Immature natural killer cell (primary cell): ENCODE measurements around the gene NRN1L. TPM values are rescaled to one million over a fixed set of nuclear protein-coding genes. Genes with fewer than 3 reads are reported as not detected.
"Not testable (repeated sequence)": the region's sequence is repeated elsewhere in the genome, so short reads cannot be mapped to it uniquely, and the experiment has no call there.

Experiments
- DNase-seq, 3 donors: peaks; one replicate each; pipeline ENCODE4 v3.0.0; 2022; ENCODE audit warnings: mixed read lengths in 1 of 3
- H3K27ac Mint-ChIP-seq, 6 donors: one replicate each; pipeline ENCODE4 v1.8.0; 2020; ENCODE audit warnings: mixed read lengths in 6 of 6, mild to moderate bottlenecking in 5 of 6, inconsistent platforms in 4 of 6, moderate library complexity in 3 of 6
- H3K27me3 Mint-ChIP-seq, 3 donors: one replicate each; pipeline ENCODE4 v1.8.0; 2020 to 2021; ENCODE audit warnings: low read depth in 3 of 3, mild to moderate bottlenecking in 3 of 3, mixed read lengths in 3 of 3, moderate library complexity in 3 of 3, inconsistent platforms in 1 of 3
- H3K36me3 Mint-ChIP-seq, 3 donors: one replicate each; pipeline ENCODE4 v1.8.0; 2020; ENCODE audit warnings: mixed read lengths in 3 of 3, inconsistent platforms in 2 of 3, mild to moderate bottlenecking in 2 of 3
- H3K4me1 Mint-ChIP-seq, 2 donors: one replicate each; pipeline ENCODE4 v1.8.0; 2020; ENCODE audit warnings: inconsistent platforms in 2 of 2, mild to moderate bottlenecking in 2 of 2, mixed read lengths in 2 of 2, moderate library complexity in 1 of 2
- H3K4me3 Mint-ChIP-seq, 5 donors: one replicate each; pipeline ENCODE4 v1.8.0; 2020; ENCODE audit warnings: mild to moderate bottlenecking in 5 of 5, mixed read lengths in 5 of 5, inconsistent platforms in 3 of 5, moderate library complexity in 3 of 5
- H3K9me3 Mint-ChIP-seq, 6 donors: one replicate each; pipeline ENCODE4 v1.8.0; 2020; ENCODE audit warnings: mild to moderate bottlenecking in 6 of 6, mixed read lengths in 6 of 6, inconsistent platforms in 4 of 6, moderate library complexity in 3 of 6
- polyA plus RNA-seq, 3 donors: library from polyadenylated mRNA; unstranded; fragments of 300-500 nt; fragmentation: Illumina TruSeq; gene quantifications; one replicate each; pipeline ENCODE4 v1.2.3, GENCODE V29; 2021

NRN1L gene
- polyA plus RNA-seq, 3 donors from 2014 or later = 0.91 TPM; not detected in 2

GRCh38 chr16:67847064-67847861 lies 37.4 kb upstream of the NRN1L start, which contains the start of gene CENPT:
CENPT (minus strand) TSS chr16:67847693; CDS start chr16:67833859, 13,834 bp downstream.
- Mint-ChIP-seq H3K27ac (peak within 1 kb of the TSS; percentile 55 to 92 (median 83)), H3K36me3 (peaks cover 0 to 3% (median 0%) of the 10 kb centered on the region in 3 donors), H3K27me3 (peaks cover 1 to 14% (median 2%) of the 10 kb centered on the region in 3 donors), H3K9me3 (no peaks in the 10 kb centered on the region), H3K4me3 (peak within 1 kb of the TSS; percentile 85 to 88 (median 85)), H3K4me1 (peaks cover 49 to 50% of the 10 kb centered on the region in 2 donors)
- DNase-seq = no peak

GRCh38 chr16:67848118-67848517 lies 36.6 kb upstream of the NRN1L start:
- peaks cover 44% of the 10 kb centered on the region in 2 donors for H3K4me1 Mint-ChIP-seq
- H3K27ac Mint-ChIP-seq = peak overlapping the region in 1 of 6 donors; percentile 62
- H3K9me3 Mint-ChIP-seq = no peaks in the 10 kb centered on the region
- peaks cover 1 to 12% (median 2%) of the 10 kb centered on the region in 3 donors for H3K27me3 Mint-ChIP-seq
- H3K4me3 Mint-ChIP-seq = peak overlapping the region; percentile 75 to 85 (median 83)
- DNase-seq = no peak
- peaks cover 0 to 3% (median 0%) of the 10 kb centered on the region in 3 donors for H3K36me3 Mint-ChIP-seq

- H3K4me1 Mint-ChIP-seq = peaks cover 24 to 34% of the 10 kb centered on the region in 2 donors
- H3K4me3 Mint-ChIP-seq = no peak overlapping the region
- no peaks in the 10 kb centered on the region for H3K9me3 Mint-ChIP-seq
- peaks cover 0 to 1% (median 0%) of the 10 kb centered on the region in 3 donors for H3K27me3 Mint-ChIP-seq
- H3K27ac Mint-ChIP-seq = no peak overlapping the region
- DNase-seq = no peak
- peaks cover 0 to 3% (median 0%) of the 10 kb centered on the region in 3 donors for H3K36me3 Mint-ChIP-seq
Measured at GRCh38 chr16:67853670-67854069, 31.0 kb upstream of the NRN1L start.

- peaks cover 0 to 1% (median 0%) of the 10 kb centered on the region in 3 donors for H3K27me3 Mint-ChIP-seq
- H3K4me1 Mint-ChIP-seq = peaks cover 25 to 35% of the 10 kb centered on the region in 2 donors
- H3K27ac Mint-ChIP-seq = no peak overlapping the region
- H3K9me3 Mint-ChIP-seq = no peaks in the 10 kb centered on the region
- H3K36me3 Mint-ChIP-seq = peaks cover 0 to 3% (median 0%) of the 10 kb centered on the region in 3 donors
- no peak for DNase-seq
- H3K4me3 Mint-ChIP-seq = no peak overlapping the region
Measured at GRCh38 chr16:67855789-67856188, 28.9 kb upstream of the NRN1L start.

- H3K4me3 Mint-ChIP-seq = no peak overlapping the region
- no peaks in the 10 kb centered on the region for H3K9me3 Mint-ChIP-seq
- H3K4me1 Mint-ChIP-seq = peaks cover 32 to 35% of the 10 kb centered on the region in 2 donors
- H3K27me3 Mint-ChIP-seq = peaks cover 0 to 2% (median 1%) of the 10 kb centered on the region in 3 donors
- peaks cover 0 to 3% (median 0%) of the 10 kb centered on the region in 3 donors for H3K36me3 Mint-ChIP-seq
- peak overlapping the region in 4 of 6 donors; percentile 41 to 84 (median 58) for H3K27ac Mint-ChIP-seq
- DNase-seq = no peak
Measured at GRCh38 chr16:67856927-67857546, 27.6 kb upstream of the NRN1L start.

- H3K27ac Mint-ChIP-seq = peak overlapping the region; percentile 56 to 84 (median 72)
- peaks cover 0 to 2% (median 1%) of the 10 kb centered on the region in 3 donors for H3K27me3 Mint-ChIP-seq
- H3K4me1 Mint-ChIP-seq = peaks cover 32 to 35% of the 10 kb centered on the region in 2 donors
- no peaks in the 10 kb centered on the region for H3K9me3 Mint-ChIP-seq
- no peak overlapping the region for H3K4me3 Mint-ChIP-seq
- DNase-seq = peak in 1 of 3 donors; percentile 30
- peaks cover 0 to 3% (median 0%) of the 10 kb centered on the region in 3 donors for H3K36me3 Mint-ChIP-seq
Measured at GRCh38 chr16:67857547-67858233, 27.0 kb upstream of the NRN1L start.

GRCh38 chr16:67858500-67858899 lies 26.2 kb upstream of the NRN1L start:
- Mint-ChIP-seq H3K4me3 (no peak overlapping the region), H3K27me3 (peaks cover 0 to 2% (median 1%) of the 10 kb centered on the region in 3 donors), H3K27ac (peak overlapping the region; percentile 51 to 88 (median 73)), H3K36me3 (peaks cover 0 to 3% (median 0%) of the 10 kb centered on the region in 3 donors), H3K4me1 (peaks cover 32 to 35% of the 10 kb centered on the region in 2 donors), H3K9me3 (no peaks in the 10 kb centered on the region)
- no peak for DNase-seq

GRCh38 chr16:67860589-67861398 lies 23.9 kb upstream of the NRN1L start:
- no peak overlapping the region for H3K27ac Mint-ChIP-seq
- H3K4me1 Mint-ChIP-seq = peaks cover 28 to 32% of the 10 kb centered on the region in 2 donors
- H3K9me3 Mint-ChIP-seq = no peaks in the 10 kb centered on the region
- no peaks in the 10 kb centered on the region for H3K36me3 Mint-ChIP-seq
- peaks cover 0 to 2% (median 0%) of the 10 kb centered on the region in 3 donors for H3K27me3 Mint-ChIP-seq
- no peak for DNase-seq
- no peak overlapping the region for H3K4me3 Mint-ChIP-seq

GRCh38 chr16:67861877-67862276 lies 22.8 kb upstream of the NRN1L start:
- no peaks in the 10 kb centered on the region for H3K36me3 Mint-ChIP-seq
- DNase-seq = no peak
- H3K27ac Mint-ChIP-seq = peak overlapping the region in 3 of 6 donors; percentile 4 to 23 (median 11)
- peaks cover 26 to 31% of the 10 kb centered on the region in 2 donors for H3K4me1 Mint-ChIP-seq
- H3K9me3 Mint-ChIP-seq = no peaks in the 10 kb centered on the region
- H3K4me3 Mint-ChIP-seq = no peak overlapping the region
- H3K27me3 Mint-ChIP-seq = peaks cover 0 to 2% (median 0%) of the 10 kb centered on the region in 3 donors

- Mint-ChIP-seq H3K4me1 (peaks cover 15 to 20% of the 10 kb centered on the region in 2 donors), H3K9me3 (no peaks in the 10 kb centered on the region), H3K4me3 (no peak overlapping the region), H3K27ac (peak overlapping the region in 1 of 6 donors; percentile 4), H3K36me3 (no peaks in the 10 kb centered on the region), H3K27me3 (peaks cover 0 to 2% (median 0%) of the 10 kb centered on the region in 3 donors)
- no peak for DNase-seq
Measured at GRCh38 chr16:67862623-67863583, 21.8 kb upstream of the NRN1L start.

GRCh38 chr16:67864044-67864443 lies 20.6 kb upstream of the NRN1L start:
- not testable (repeated sequence) for H3K36me3 Mint-ChIP-seq, H3K27ac Mint-ChIP-seq, H3K4me3 Mint-ChIP-seq

GRCh38 chr16:67864594-67864993 lies 20.1 kb upstream of the NRN1L start:
- Mint-ChIP-seq H3K27me3 (peaks cover 0 to 2% (median 0%) of the 10 kb centered on the region in 3 donors), H3K36me3 (no peaks in the 10 kb centered on the region), H3K27ac (peak overlapping the region in 1 of 6 donors; percentile 5), H3K9me3 (no peaks in the 10 kb centered on the region), H3K4me1 (peaks cover 3 to 9% of the 10 kb centered on the region in 2 donors), H3K4me3 (no peak overlapping the region)
- DNase-seq = no peak

More at GRCh38 chr16:67864044-67864443, 20.6 kb upstream of the NRN1L start:
- not testable (repeated sequence) for DNase-seq, H3K4me1 Mint-ChIP-seq, H3K9me3 Mint-ChIP-seq, H3K27me3 Mint-ChIP-seq
